GM18519 (cell line): ENCODE results near the gene HERC6.
"Not testable (repeated sequence)": the region's sequence is repeated elsewhere in the genome, so short reads cannot be mapped to it uniquely, and the experiment has no call there.

Source experiments
- ATAC-seq: cut with Tn5 transposase; IDR thresholded peaks from one replicate; pipeline ENCODE4 v1.9.1; 2021; ENCODE audit warnings: mild to moderate bottlenecking, moderate library complexity; ENCODE audit not compliant: unreplicated experiment, low FRiP score

HERC6 gene

GRCh38 chr4:88378691-88379559, at the start of gene HERC6:
HERC6 (plus strand) TSS chr4:88378852; CDS start chr4:88378922, 70 bp downstream.
- peak; percentile 73 for ATAC-seq

GRCh38 chr4:88333741-88334405, 44.8 kb upstream of the HERC6 start:
- no peak for ATAC-seq

DNA sequence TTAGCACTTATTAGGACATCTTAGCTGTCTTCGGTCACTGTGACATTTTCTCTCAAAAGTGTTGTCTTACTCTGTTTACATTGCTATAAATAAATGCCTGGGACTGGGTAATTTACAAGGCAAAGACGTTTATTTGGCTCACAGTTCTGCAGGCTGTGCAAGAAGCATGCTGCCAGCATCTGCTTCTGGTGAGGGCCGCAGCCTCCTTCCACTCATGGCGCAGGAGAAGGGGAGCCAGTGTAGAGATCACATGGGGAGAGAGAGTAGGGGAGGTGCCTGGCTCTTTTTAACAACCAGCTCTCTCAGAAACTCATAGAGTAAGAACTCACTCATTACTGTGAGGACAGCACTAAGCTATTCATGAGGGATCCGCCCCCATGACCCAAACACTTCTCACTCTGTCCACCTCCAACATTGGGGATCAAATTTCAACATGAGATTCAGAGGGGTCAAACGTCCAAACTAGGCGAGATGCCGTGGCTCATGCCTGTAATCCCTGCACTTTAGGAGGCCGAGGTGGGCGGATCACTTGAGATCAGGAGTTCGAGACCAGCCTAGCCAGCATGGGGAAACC, 43.5 kb upstream of the HERC6 start:
- no peak for ATAC-seq

DNA sequence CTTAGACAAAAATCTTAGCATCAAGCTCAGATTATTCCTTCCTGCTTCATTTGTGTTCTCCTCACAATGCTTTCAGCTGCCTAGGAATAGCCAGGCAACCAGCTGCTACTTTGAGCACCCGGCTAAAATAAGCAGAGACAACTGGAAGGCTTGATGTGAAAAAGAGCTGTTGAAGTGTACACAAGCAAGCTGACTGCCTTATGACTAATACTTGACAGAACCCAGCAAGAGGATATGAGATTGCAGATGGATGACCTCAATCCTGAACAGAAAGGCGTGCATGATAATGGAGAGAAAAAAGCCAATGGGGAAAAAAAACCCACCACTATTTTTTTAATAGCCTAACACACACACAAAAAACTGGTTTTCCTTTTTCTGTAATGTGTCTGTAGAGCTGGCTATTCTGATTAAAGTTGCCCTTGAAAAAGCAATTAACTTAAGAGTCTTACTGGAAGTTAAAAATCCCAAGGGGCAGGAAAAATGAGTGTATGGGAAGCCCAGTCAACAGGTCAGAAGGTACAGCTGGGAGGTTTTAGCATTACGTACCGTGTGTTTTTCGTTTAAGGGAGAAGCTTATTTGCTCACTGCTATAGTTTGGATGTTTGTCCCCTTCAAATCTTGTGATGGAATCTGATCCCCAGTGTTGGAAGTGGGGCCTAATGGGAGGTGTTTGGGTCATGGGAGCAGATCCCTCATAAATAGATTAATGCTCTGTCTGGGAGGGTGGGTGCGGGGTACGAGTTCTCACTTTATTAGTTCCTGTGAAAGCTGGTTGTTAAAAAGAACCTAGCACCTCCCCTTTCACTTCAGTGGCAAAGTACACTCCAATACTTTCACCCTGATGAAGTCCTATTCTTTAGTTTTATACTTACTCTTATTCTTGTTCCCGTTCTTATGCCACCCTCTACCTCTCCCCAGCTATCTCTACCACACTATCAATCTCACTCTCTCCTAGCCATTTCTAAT, 37.1 kb upstream of the HERC6 start:
- ATAC-seq = no peak

GRCh38 chr4:88346902-88347301, 31.8 kb upstream of the HERC6 start:
- ATAC-seq = not testable (repeated sequence)

- ATAC-seq = not testable (repeated sequence)
Observed at GRCh38 chr4:88348761-88349160, 29.9 kb upstream of the HERC6 start.

GRCh38 chr4:88350786-88351185, 27.9 kb upstream of the HERC6 start:
- ATAC-seq = no peak

DNA sequence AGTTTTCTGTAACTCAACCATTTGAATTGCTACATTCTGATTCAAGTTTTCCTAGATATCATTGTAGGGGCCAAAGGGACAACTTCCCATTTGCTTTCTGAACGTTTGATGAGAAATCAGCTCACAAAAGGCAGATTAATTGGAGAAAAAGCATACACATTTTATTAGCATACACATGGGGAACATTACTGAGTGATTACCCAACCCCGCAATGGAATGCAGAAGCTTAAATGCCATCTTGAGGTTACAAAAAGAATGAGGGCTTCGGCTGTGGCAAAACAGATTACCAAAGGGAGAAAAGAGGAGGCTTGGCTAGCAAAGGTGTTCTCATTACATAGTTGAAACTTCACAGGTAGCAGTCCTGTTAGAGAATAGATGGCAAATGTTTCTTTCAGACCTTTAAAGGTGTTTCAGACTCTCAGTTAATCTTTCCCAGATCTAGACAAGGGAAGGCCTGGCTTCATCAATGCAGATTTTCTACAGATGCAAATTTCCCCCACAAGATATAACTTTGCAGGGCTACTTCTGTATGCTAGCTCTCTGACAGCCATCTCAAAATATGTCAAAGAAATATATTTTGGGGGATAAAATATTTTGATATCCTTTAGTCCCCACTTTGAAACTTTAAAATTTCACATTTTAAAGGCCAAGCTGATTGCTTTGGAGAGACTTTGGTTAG, 26.5 kb upstream of the HERC6 start:
- ATAC-seq = no peak

DNA sequence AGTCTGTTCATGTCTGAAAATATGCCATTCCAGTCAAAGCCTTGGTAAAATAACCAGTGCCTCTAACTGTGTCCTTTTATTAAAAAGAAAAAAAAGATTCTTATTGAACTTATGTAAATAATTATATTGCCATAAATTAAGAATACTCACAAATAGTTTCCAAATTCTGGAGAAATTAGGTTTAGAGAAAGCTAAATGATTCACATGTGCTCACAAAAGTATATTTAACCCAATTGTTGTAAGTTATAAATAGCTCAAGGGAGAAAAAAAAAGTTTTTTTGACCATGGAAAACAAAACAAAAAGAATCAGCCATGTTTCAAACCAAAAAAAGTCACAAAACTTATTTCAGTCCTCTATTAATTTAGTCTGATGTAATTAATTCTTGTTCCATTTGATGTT, 25.3 kb upstream of the HERC6 start:
- no peak for ATAC-seq

- ATAC-seq = no peak
Observed at GRCh38 chr4:88356771-88357170, 21.9 kb upstream of the HERC6 start.

- no peak for ATAC-seq
Observed at GRCh38 chr4:88357262-88357661, 21.4 kb upstream of the HERC6 start.

DNA sequence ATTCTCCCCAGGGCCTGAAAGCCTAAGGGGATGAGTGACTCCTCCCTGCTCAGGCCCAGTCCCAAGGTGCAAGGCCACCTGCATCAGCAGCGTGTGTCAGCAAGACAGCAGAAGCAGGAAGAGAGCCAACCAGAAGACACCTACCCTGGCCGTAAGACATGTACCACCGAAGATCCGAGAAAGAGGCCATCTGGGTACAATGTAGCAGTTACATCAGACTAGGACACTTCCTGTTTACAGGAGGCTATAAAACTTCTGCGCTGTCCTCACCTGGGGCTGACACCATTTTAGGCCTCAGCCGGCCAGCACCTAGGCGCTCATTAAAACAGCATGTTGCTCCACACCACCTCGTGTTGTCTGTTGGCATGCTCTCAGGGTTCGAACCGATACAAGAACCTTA, 19.1 kb upstream of the HERC6 start:
- no peak for ATAC-seq

GRCh38 chr4:88360256-88360655, 18.4 kb upstream of the HERC6 start:
- ATAC-seq = no peak

DNA sequence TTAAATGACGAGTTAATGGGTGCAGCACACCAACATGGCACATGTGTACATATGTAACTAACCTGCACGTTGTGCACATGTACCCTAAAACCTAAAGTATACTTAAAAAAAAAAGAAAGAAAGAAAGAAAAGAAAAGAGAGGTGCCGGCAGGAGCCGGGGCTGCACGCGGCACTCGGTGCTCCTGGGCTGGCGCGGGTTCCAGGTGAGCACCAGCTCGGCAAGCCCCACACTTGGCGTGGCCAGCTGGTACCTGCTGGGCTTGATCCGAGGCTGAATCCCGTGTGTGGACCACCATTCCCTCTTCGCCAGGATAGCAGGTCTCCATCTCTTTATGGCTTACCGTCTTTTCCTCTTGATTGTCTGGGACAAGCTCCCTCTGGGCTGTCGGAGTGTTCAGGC, 17.9 kb upstream of the HERC6 start:
- no peak for ATAC-seq

- not testable (repeated sequence) for ATAC-seq
Observed at GRCh38 chr4:88361217-88361773, 17.4 kb upstream of the HERC6 start.

DNA sequence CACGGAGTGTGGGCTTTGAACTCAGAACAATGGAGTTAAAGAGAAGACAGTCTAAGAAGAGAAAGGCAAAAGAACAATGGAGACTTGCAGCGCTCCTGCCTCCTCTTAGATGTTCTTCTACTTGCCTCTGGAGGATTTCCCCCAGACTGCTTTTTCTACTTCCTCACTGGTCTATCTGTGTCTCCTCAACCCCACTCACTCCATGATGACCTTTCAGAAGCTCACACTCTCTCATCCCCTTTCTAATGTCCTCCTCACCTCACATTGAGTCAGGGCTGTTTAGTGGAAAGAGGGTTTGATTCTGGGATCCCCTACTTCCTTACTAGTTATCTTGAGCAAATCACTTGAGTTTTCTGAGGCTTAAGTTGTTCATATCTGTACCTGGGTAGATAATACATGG, 12.2 kb upstream of the HERC6 start:
- ATAC-seq = no peak

DNA sequence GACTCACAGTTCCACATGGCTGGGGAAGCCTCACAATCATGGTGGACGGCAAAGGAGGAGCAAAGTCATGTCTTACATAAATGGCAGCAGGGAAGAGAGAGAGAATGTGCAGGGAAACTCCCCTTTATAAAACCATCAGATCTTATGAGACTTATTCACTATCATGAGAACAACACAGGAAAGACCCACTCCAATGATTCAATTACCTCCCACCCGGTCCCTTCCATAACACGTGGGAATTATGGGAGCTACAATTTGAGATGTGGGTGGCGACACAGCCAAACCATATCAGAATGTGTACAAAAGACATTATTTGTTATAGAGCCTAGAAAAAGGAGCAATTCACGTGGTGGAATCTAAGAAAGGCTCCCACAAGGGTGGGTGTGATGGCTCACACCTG, 10.8 kb upstream of the HERC6 start:
- no peak for ATAC-seq

DNA sequence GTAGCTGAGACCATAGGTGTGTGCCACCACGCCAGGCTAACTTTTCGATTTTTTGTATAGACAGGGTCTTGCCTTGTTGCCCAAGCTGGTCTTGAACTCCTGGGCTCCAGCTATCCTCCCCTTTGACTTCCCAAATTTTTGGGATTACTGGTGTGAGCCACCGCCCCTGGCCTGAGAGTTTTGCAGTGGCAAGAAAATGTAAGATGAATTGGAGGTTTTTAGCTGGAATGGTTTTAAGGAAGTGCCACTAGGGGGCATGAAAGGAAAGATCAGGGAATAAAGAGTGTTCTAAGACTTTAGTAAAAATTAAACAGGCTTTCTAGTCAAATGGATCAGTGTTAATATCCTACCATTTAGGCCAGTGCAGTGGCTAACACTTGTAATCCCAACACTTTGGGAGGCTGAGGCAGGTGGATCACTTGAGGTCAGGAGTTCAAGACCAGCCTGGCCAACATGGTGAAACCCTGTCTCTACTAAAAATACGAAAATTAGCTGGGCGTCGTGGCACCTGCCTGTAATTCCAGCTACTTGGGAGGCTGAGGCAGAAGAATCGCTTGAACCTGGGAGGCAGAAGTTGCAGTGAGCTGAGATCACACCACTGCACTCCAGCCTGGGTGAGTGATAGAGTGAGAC, 9.4 kb upstream of the HERC6 start:
- ATAC-seq = not testable (repeated sequence)

DNA sequence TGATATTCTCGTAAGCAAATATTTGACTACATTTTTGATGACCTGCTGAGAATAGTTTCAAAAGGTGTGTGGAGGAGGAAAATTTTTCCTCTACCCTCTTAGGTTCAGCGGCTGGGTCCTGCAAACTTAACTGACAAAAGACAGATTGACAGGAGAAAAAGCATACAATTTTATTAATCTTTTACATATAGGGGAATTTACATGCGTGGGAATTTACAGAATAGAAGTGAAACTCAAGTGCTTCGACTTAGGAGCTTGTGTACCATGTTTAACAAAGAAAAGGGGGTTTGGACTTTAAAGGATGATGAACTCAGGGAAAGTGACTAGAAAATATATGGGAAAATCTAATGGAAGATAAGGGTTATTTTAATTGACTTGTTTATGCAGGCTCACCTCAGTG, 2.5 kb downstream of the HERC6 start:
- ATAC-seq = no peak
